GM19467 (cell line): Measurements from ENCODE around the gene TBPL1.

ENCODE experiments used
- ATAC-seq: cut with Tn5 transposase; IDR thresholded peaks from one replicate; pipeline ENCODE4 v1.9.1; 2021; ENCODE audit warnings: mild to moderate bottlenecking, moderate library complexity; ENCODE audit not compliant: unreplicated experiment

The TBPL1 gene

DNA sequence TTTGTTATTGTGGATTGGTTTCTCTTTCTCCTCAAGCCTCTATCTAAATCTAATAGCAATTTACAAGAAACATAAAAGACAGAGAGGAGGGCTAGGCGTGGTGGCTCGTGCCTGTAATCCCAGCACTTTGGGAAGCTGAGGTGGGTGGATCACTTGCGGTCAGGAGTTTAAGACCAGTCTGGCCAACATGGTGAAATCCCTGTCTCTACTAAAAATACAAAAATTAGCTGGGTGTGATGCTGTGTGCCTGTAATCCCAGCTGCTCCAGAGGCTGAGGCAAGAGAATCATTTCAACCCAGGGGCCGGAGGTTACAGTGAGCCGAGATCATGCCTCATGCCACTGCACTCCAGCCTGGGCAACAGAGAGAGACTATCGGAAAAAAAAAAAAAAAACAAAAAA lies 52.8 kb downstream of the TBPL1 start:
- no peak for ATAC-seq

- no peak for ATAC-seq
Observed at GRCh38 chr6:134007077-134007476, 54.1 kb downstream of the TBPL1 start.

- no peak for ATAC-seq
Observed at GRCh38 chr6:134009876-134010275, 56.9 kb downstream of the TBPL1 start.

DNA sequence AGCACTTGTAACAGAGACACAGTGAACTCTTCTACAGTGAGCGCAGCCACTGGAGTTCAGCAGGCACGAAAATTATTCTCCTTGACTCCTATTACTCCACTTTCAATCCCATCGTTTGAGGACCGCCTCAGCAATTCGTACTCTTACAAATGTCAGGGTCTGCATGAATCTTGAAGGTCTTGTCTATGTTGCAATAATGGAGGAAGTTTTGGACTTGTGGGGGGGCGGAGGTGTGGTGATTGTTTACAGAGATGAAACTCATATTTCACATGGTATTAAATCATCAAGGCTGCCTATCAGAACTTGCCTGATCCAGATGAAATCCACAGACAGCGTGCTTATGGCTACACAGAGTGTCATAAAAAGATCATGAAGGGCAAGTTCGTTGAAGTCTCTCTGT lies 57.4 kb downstream of the TBPL1 start:
- ATAC-seq: no peak

- no peak for ATAC-seq
Observed at GRCh38 chr6:134010974-134011373, 58.0 kb downstream of the TBPL1 start.

GRCh38 chr6:134014588-134015137 lies 61.6 kb downstream of the TBPL1 start:
- ATAC-seq: no peak

- ATAC-seq: no peak
Observed at GRCh38 chr6:134015719-134016557, 62.9 kb downstream of the TBPL1 start.

- ATAC-seq: no peak
Observed at GRCh38 chr6:134016558-134016814, 63.5 kb downstream of the TBPL1 start.

DNA sequence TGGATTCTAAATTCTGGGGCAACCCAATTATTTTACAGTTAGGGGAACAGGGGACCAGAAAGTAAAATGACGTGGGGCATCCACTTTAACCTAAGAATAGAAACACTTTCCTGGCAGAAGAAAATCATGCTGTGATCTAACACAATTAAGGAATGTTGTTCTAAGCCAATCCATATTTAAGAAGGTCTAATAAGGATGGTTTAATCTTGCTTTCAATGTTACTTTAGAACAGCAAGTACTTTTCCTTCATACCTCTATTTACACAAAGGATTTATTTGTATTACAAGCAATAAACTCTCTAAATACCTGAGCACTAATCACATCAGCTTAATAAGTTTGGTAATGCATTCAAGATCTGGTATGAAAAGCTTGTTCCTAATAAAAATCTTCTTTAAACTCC lies 67.0 kb downstream of the TBPL1 start:
- ATAC-seq: no peak

DNA sequence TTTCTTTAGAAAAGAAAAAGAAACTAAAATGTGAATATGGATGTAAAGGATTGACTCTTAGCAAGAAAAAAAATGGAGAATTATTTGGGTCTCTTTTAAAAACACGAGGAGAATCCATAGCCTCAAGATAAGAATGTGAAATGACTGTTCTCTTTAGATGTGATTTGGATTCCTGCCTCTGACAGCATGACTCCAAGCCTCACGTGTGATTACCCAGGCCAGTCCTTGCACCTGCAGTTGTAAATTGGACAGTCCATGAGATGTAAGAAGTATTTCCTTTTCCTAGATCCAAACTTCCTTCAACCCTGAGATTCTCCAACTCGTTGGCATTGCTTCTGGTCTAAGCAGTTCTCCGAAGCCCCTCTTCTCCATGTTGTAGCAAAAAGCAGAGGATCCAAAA lies 67.5 kb downstream of the TBPL1 start:
- no peak for ATAC-seq

DNA sequence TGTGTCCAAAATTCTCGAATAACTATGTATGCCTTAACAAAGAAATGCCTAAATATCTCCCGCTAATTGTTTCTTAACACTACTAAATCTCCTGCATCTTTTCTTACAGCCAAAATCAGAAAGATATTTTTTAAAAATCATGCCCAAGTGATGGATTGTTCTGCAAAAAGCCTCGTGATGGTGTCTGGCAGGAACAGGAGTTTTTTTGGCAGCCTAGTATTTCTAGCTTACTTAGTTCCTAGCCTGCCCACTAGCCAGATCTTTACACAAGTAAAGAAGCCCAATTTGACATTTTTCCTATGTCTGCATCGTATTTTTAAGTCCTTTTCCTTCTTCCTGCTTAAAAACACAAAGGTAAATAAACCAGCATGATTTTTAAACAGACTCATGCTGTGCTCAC lies 67.9 kb downstream of the TBPL1 start:
- no peak for ATAC-seq

DNA sequence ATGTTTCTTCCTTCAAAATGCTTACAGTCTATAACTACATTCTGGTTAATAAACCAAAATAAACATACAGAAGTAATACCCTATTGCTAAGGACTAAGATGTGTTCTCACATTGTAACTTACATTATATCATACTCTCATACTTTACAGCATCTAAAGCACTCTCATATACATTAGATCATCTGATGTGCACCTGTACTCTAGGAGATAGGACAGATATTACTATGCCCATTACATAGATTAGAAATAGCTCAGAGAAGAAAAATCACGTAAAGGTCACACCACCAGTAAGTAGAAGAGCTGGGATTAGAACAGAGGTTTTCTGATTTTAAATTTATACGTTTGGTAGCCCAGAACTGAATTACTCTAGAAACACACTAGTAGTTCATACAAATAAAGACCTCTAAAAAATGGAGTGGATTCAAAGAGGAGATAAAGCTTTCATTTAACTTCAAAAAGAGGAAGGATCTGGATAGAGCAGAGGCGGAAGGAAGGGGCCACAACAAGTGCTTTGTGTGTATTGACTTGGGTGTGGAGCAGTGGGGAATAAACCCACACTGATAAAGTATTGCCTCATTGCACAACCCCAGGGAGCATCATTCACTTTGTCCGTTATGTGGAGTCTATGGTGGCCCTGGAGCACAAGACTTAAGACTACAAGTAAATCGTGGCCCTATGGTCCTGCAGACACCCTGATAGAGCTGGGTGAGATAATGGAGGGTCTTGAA lies 68.5 kb downstream of the TBPL1 start:
- no peak for ATAC-seq

GRCh38 chr6:134022650-134023049 lies 69.6 kb downstream of the TBPL1 start:
- ATAC-seq: no peak

DNA sequence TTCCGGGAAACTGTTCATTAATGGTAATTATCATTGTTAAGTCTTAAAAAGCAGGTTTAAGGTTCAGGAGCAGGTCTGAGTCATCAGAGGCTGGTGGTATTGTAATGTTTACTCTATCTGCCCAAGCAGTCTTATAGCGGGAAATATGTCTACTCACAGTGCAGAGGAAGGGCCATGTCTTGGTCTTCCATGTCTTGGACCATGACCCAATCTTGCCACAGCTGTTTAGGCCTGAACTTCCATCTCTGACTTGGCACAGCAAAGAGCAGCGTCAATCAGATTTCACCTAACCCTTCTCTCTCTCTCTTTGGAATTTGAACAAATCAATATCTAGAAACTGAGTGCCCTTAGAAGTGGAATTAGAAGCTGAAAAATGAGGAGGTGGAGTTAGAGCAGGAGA lies 73.6 kb downstream of the TBPL1 start:
- ATAC-seq: no peak

DNA sequence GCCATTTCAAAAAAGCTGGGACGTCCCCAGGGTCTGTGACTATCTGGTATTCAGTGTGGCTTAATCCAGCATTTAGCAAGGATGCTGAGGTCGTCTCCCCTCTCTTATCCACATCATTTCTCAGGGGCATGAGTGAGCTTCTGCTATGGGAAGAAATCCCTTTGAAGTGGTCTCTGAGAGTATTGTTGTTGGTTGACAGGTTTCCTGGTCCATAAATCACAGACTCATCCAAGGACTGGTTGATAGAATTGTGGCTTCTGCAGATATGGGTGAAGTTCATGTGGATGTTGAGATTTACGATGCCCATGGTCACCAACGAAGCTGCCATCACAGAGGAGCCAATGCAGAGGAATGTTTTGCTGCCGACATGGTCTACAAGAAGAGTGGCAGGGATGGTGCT lies 75.4 kb downstream of the TBPL1 start:
- no peak for ATAC-seq

DNA sequence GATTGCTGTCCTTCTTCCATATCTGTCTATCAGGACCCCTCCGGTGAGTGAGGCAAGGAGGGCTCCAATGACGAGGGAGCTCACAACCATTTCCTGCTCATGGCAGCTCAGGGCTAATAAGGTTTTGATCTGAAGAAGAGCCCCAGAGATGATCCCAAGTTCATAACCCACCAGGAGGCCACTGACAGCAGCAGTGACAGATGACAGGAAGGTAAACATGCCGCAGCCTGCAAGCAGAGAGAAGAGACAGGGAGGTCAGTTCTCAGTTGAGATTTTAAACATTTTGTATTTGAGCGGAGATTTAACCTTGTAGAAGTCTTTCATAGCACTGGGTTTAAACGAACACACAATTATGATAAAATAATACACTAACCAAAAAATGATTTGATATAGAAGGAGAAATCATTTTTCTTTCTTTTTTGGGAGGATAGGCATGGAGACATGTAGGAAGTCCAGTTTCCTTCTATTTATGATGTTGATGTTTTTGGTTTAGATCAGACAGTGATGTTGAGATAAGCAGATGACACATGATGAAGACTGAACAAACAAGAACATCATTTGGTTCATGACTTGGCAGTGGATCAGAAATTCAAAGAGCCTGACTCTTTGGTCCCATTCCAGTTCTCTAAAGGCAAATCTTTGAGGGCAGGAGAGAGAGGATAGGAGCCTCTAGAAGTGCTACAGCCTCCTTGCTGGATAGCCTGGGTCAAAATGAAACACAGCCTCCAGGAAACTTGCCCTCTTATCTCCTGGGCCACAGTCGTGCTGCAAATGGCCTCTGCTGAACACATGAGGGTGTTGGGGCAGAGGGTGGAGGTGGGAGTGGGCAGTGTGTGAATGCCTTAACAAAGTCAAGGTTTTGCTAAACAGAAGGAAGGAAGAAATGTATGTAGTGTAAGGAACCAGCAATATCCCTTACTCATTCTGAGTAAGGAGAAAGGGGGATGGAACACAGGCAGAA lies 76.8 kb downstream of the TBPL1 start:
- no peak for ATAC-seq

DNA sequence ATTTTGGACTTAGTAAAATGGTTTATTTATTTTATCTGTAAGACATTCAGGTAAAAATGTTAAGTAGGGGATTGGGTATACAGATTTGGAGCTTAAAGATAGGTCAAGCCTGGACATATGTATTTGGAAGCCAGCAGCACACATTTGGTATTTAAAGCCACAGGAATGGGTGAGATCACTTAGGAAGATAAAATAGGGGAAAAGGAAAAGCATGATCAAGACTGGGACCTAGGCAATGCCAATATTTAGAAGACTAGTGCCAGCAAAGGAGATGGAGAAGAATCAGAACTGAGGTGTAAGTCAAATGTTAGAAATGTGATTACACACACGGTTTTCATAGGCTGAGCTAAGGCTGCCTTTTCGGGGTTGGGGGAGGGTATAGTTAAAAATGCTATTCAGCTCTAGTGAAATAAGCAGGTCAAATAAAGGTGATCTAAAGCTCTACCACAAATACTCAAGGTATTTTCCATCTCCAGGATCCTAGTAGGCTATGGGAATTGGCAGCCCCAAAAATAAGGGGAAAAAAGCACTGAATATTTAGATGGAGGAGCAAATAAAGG lies 78.8 kb downstream of the TBPL1 start:
- ATAC-seq: no peak

- ATAC-seq: no peak
Observed at GRCh38 chr6:134034478-134034877, 81.5 kb downstream of the TBPL1 start.

- ATAC-seq: no peak
Observed at GRCh38 chr6:134034961-134035822, 82.2 kb downstream of the TBPL1 start.

GRCh38 chr6:134035823-134036296 lies 82.8 kb downstream of the TBPL1 start:
- no peak for ATAC-seq
